Stimulated activated naive CD8-positive, alpha-beta T cell treated with anti-CD3 and anti-CD28 coated beads, Interleukin-15, Interleukin-2, amounts not matched to agents 100 ng/mL and 50 ng/mL, for 24 hours (primary cell): Measurements from ENCODE around the gene SYNE3.
"Not testable (repeated sequence)": the region's sequence is repeated elsewhere in the genome, so short reads cannot be mapped to it uniquely, and the experiment has no call there.

Source experiments
- H3K27ac Mint-ChIP-seq: one replicate; pipeline ENCODE4 v1.8.0; 2021; ENCODE audit warnings: mild to moderate bottlenecking, mixed read lengths
- H3K27me3 Mint-ChIP-seq: one replicate; pipeline ENCODE4 v1.8.0; 2021; ENCODE audit warnings: mixed read lengths
- H3K36me3 Mint-ChIP-seq: one replicate; pipeline ENCODE4 v1.8.0; 2021; ENCODE audit warnings: low read depth, mixed read lengths
- H3K4me1 Mint-ChIP-seq: one replicate; pipeline ENCODE4 v1.8.0; 2021; ENCODE audit warnings: low read depth, mixed read lengths
- H3K4me3 Mint-ChIP-seq: one replicate; pipeline ENCODE4 v1.8.0; 2021; ENCODE audit warnings: mild to moderate bottlenecking, mixed read lengths
- H3K9me3 Mint-ChIP-seq: one replicate; pipeline ENCODE4 v1.8.0; 2021; ENCODE audit warnings: mixed read lengths

SYNE3 gene

DNA sequence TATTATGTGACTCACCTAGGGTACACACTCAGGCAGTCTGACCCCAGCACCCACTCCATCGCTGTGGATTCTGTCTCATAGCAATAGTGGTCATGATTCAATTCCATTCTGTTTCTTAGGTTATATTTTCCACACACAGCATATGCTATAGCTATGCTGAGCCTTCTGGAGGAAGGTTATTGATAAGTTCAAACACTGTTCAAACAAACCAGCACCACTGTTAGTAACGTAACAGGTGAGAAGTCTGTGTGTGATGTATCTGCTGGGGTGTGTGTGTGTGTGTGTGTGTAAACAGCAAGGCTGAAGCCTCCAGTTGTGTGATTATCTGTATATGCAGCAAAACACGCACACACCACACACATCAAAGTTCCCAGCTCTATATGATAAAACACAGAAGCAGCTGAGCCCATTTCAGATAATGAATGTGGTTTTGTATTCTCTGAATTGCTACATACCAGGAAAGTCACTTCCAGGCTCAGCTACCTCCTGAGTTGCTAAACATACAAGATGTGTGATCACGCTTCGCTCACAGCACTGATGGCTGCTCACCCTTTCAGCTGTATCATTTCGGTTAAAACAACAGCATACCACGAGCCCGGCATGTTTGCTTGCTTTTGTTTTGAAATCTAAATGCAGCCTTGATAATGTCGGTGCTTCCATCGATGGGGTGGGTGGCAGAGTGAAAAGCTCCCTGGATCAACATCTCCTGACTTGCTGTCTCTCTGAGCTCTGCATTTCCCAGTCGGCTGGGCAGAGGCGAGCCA lies 6.8 kb upstream of the SYNE3 start:
- no peaks in the 10 kb centered on the region for H3K9me3 Mint-ChIP-seq
- peak overlapping the region; percentile 84 for H3K4me3 Mint-ChIP-seq
- H3K27ac Mint-ChIP-seq, result peak overlapping the region; percentile 96
- H3K27me3 Mint-ChIP-seq, result no peaks in the 10 kb centered on the region
- no peaks in the 10 kb centered on the region for H3K36me3 Mint-ChIP-seq
- peaks cover 90% of the 10 kb centered on the region for H3K4me1 Mint-ChIP-seq

GRCh38 chr14:95522556-95522955 lies 6.1 kb upstream of the SYNE3 start:
- Mint-ChIP-seq H3K36me3 (no peaks in the 10 kb centered on the region), H3K4me3 (peak overlapping the region; percentile 84), H3K27me3 (no peaks in the 10 kb centered on the region), H3K9me3 (no peaks in the 10 kb centered on the region), H3K4me1 (peaks cover 95% of the 10 kb centered on the region), H3K27ac (peak overlapping the region; percentile 96)

GRCh38 chr14:95522116-95522515 lies 5.7 kb upstream of the SYNE3 start:
- Mint-ChIP-seq H3K9me3 (no peaks in the 10 kb centered on the region), H3K4me3 (peak overlapping the region; percentile 84), H3K4me1 (peaks cover 95% of the 10 kb centered on the region), H3K27me3 (no peaks in the 10 kb centered on the region), H3K27ac (peak overlapping the region; percentile 96), H3K36me3 (no peaks in the 10 kb centered on the region)

DNA sequence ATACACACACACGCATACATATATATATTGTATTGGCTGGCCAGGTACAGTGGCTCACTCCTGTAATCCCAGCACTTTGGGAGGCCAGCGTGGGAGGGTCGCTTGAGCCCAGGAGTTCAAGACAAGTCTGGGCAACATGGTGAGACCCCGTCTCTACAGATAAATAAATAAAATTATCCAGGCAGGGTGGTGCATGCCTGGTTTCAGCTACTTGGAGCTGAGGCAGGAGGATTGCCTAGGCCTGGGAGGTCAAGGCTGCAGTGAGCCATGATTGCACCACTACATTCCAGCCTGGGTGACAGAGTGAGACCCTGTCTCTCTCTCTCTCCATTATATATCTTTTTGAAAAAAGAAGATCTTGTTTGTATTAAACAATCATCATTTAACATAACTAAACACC lies 4.6 kb upstream of the SYNE3 start:
- Mint-ChIP-seq H3K4me3 (no peak overlapping the region), H3K27ac (no peak overlapping the region), H3K9me3 (no peaks in the 10 kb centered on the region), H3K27me3 (no peaks in the 10 kb centered on the region), H3K36me3 (no peaks in the 10 kb centered on the region), H3K4me1 (peaks cover 89% of the 10 kb centered on the region)

- H3K4me3 Mint-ChIP-seq, result peak overlapping the region; percentile 80
- no peaks in the 10 kb centered on the region for H3K27me3 Mint-ChIP-seq
- H3K36me3 Mint-ChIP-seq, result no peaks in the 10 kb centered on the region
- no peaks in the 10 kb centered on the region for H3K9me3 Mint-ChIP-seq
- H3K27ac Mint-ChIP-seq, result peak overlapping the region; percentile 98
- H3K4me1 Mint-ChIP-seq, result peaks cover 89% of the 10 kb centered on the region
Observed at GRCh38 chr14:95520346-95520745, 3.9 kb upstream of the SYNE3 start.

- Mint-ChIP-seq H3K4me1 (peaks cover 88% of the 10 kb centered on the region), H3K4me3 (peak overlapping the region; percentile 80)
Observed at GRCh38 chr14:95519699-95520098, 3.2 kb upstream of the SYNE3 start.

DNA sequence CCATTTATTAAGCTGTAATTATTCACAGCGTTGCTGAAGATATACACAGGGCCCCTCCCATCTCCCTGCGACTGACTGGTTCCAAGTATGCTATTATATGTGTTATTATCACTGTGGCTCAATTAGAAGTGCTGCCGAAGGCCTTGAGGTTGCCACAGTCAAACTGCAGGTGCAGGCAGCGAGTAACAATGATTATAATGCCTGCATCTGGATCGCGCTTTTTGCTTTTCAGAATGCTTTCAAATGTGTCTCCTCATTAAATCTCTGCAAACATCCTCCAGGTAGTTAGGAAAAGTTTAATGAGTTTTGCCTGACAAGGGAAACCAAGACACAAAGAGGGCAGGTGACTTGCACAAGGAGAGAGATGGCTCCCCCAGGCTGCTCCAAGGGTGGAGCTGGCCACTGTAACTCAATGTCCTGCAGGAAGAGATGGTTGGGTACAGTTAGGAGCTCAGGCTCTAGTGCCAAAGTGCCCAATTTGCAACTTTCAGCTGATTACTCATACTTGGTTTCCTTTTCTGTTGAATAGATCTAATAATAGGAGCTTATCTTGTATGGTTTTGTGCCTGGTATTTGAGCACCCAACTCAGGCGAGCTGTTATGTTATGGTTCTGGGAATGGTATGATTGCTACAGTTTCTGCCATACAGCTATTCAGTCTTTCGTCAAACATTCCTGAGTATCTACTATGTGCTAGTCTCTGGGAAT lies 1.7 kb upstream of the SYNE3 start:
- H3K4me3 Mint-ChIP-seq, result peak overlapping the region; percentile 80
- no peaks in the 10 kb centered on the region for H3K27me3 Mint-ChIP-seq
- H3K4me1 Mint-ChIP-seq, result peaks cover 83% of the 10 kb centered on the region
- peak overlapping the region; percentile 98 for H3K27ac Mint-ChIP-seq
- H3K9me3 Mint-ChIP-seq, result no peaks in the 10 kb centered on the region
- no peaks in the 10 kb centered on the region for H3K36me3 Mint-ChIP-seq

More at GRCh38 chr14:95519699-95520098, 3.2 kb upstream of the SYNE3 start:
- Mint-ChIP-seq H3K27me3 (no peaks in the 10 kb centered on the region), H3K36me3 (no peaks in the 10 kb centered on the region), H3K9me3 (no peaks in the 10 kb centered on the region), H3K27ac (peak overlapping the region; percentile 98)

DNA sequence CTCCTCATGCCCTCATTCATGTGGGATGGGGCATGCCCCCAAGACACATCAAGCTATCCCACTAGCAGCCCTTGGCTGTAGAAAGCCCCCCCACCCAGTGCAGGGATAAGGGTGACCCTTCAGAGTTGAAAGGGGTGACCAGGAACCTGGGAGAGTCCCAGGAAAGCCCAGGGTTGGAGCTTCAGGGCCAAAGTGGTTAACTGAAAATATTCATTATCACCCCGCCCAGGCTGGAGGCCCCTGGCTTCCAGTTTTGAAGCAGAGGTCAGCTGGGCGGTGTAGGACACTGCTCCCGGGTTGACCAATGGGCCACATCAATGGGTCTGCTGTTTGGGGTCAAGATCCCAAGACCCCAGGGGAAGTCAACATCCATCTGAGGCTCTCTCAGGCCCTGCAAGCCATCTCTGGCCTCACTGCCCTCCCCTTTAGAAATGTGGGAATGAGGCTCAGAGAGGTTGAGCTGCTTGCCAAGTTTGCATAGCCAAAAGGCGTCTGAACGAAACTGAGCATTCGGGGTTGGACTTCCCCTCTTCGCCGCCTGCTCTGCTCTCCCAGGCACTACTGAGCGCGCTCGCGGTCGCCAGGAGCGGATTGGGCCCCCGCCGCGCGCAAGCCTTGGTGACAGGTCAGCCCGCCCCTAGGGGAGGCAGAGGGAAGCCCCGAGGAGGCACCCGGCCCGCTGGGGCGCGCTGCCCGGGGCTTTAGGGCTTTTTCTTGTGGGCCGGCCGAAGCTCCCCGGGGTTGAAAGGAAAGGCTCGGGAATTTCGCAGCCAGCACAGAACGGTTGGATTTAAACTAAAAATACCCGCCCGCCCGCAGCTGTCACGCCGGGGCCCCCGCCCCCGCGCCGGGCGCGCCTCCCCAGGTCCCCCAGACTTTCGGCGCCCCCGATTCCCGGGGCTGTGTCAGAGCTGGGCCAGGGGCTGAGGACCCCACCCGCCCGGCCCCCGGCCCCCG lies 576 bp downstream of the SYNE3 start:
- Mint-ChIP-seq H3K27ac (peak overlapping the region; percentile 95), H3K4me1 (peaks cover 76% of the 10 kb centered on the region), H3K4me3 (peak overlapping the region; percentile 90), H3K36me3 (peaks cover 4% of the 10 kb centered on the region), H3K27me3 (no peaks in the 10 kb centered on the region), H3K9me3 (no peaks in the 10 kb centered on the region)

DNA sequence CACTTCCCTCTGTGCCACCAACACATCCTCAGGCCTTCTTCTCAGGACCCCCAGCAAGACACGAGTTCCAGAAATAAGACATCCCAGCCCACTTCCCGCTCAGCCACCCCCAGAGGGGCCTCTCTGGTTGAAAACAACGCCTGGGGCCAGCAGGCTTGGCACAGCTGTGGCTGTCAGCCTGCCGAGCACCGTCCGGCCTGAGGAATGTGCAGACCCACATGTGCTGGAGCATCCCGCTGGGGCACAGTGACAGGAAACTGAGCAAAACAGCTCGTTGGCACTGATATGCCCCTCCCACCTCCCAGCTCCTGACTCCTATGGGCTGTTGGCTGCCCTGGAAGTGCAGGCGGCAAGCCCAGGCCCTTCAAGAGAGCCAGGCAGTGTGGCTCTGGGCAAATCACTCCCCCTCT lies 1.4 kb downstream of the SYNE3 start:
- Mint-ChIP-seq H3K9me3 (no peaks in the 10 kb centered on the region), H3K4me1 (peaks cover 77% of the 10 kb centered on the region), H3K27me3 (no peaks in the 10 kb centered on the region), H3K36me3 (peaks cover 8% of the 10 kb centered on the region), H3K4me3 (peak overlapping the region; percentile 90), H3K27ac (peak overlapping the region; percentile 71)

DNA sequence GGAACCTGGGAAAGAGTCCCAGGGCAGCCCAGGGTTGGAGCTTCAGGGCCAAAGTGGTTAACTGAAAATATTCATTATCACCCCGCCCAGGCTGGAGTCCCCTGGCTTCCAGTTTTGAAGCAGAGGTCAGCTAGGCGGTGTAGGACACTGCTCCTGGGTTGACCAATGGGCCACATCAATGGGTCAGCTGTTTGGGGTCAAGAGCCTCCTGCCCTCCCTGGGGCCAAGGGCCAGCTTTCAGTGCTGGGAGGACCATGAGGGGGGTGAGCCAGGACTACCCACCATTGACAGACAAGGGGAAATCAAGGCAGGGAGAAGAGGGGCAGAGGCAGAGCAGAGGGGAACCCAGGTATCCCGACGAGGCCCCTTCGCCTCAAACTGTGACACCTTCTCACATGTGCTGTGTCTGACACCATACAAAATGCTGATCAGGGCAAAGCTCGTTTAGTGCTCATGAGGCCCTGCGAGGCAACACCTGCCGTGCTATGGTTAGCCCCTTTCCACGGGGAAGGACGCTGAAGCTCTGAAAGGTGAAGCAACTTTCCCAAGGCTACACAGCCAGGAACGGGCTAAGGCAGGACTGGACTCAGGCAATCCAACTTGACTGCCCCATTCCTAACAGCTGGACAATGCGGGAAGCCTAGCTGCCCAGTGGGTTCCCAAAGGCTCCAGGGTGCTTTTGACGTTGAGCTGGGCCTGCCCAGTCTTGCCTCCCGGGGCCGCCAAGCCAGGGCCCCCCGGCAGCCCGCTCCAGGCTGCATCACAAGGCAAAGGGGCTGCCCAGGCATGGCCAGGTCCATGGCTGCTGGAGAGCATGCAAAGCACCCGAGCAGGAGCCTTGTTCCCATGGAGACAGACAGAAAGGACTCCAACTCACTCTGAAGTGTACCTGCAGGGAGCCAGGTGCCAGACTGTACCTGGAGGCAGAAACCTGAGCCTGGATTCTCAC lies 2.0 kb downstream of the SYNE3 start:
- no peaks in the 10 kb centered on the region for H3K27me3 Mint-ChIP-seq
- H3K4me1 Mint-ChIP-seq, result peaks cover 77% of the 10 kb centered on the region
- peak overlapping the region; percentile 90 for H3K4me3 Mint-ChIP-seq
- no peaks in the 10 kb centered on the region for H3K9me3 Mint-ChIP-seq
- H3K36me3 Mint-ChIP-seq, result peaks cover 13% of the 10 kb centered on the region
- H3K27ac Mint-ChIP-seq, result peak overlapping the region; percentile 71

- Mint-ChIP-seq H3K4me3 (no peak overlapping the region), H3K27ac (peak overlapping the region; percentile 20), H3K36me3 (peaks cover 13% of the 10 kb centered on the region), H3K9me3 (no peaks in the 10 kb centered on the region), H3K4me1 (peaks cover 76% of the 10 kb centered on the region), H3K27me3 (no peaks in the 10 kb centered on the region)
Observed at GRCh38 chr14:95513291-95513690, 3.2 kb downstream of the SYNE3 start.

GRCh38 chr14:95511687-95512086 lies 4.8 kb downstream of the SYNE3 start:
- Mint-ChIP-seq H3K4me3 (no peak overlapping the region), H3K27me3 (no peaks in the 10 kb centered on the region), H3K9me3 (no peaks in the 10 kb centered on the region), H3K27ac (peak overlapping the region; percentile 14), H3K4me1 (peaks cover 77% of the 10 kb centered on the region), H3K36me3 (peaks cover 17% of the 10 kb centered on the region)

DNA sequence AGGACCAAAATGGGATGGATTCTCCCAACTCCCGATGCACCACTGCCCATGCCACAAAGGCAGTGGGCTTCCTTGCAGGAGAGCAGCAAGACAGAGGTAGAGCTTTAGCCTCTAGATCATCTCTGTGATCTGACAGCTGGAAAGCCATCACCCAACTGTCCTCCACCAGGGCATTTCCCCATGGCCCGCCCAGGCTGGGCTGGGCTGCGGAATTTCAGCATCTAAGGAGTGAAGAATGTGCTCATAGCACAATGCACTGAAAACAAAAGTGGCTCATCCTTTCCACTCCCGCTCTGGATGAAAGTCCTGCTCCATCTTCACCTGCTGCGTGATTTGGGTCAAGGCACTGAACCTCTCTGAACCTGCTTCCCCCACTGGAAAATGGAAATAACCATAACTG lies 5.6 kb downstream of the SYNE3 start:
- Mint-ChIP-seq H3K27me3 (no peaks in the 10 kb centered on the region), H3K27ac (no peak overlapping the region), H3K4me1 (peaks cover 84% of the 10 kb centered on the region), H3K4me3 (no peak overlapping the region), H3K36me3 (peaks cover 24% of the 10 kb centered on the region), H3K9me3 (no peaks in the 10 kb centered on the region)

- Mint-ChIP-seq H3K4me1 (peaks cover 83% of the 10 kb centered on the region), H3K27ac (peak overlapping the region; percentile 57), H3K36me3 (peaks cover 27% of the 10 kb centered on the region)
- H3K27me3 Mint-ChIP-seq, H3K4me3 Mint-ChIP-seq, H3K9me3 Mint-ChIP-seq: not testable (repeated sequence)
Observed at GRCh38 chr14:95510344-95510743, 6.1 kb downstream of the SYNE3 start.
